H1 (cell line): ENCODE data around the gene NCCRP1. TPM values are rescaled to one million over a fixed set of nuclear protein-coding genes. Genes with fewer than 3 reads are reported as not detected.

Source experiments
- CTCF ChIA-PET: fragments of 300-600 bp; sonication (Branson Sonifier 250); formaldehyde crosslinking; loops from one replicate; lab custom pipeline; 2021; ENCODE audit not compliant: partially characterized antibody; lab: Charles Lee
- POLR2A ChIA-PET: fragments of 300-600 bp; sonication (Branson Sonifier 250); formaldehyde crosslinking; loops from one replicate; lab custom pipeline; 2021; ENCODE audit warnings: inconsistent platforms; ENCODE audit not compliant: partially characterized antibody; lab: Charles Lee
- DNase-seq, 2 experiments: peaks; one replicate each; pipeline versions ENCODE4 v3.0.0 to v3.0.0-alpha.2; 2010 to 2022; ENCODE audit warnings: low spot score in 2 of 2, low read depth in 1 of 2, mixed read lengths in 1 of 2
- FAIRE-seq: peaks from 2 replicates; lab custom pipeline; 2011; peaks lifted over from hg19 to GRCh38; lab: Jason Lieb, UNC
- H2AFZ ChIP-seq: 2 replicates; pipeline ENCODE4 v1.8.1; 2012; ENCODE audit warnings: low read length, inconsistent platforms
- H2AK5ac ChIP-seq: 2 replicates; pipeline ENCODE4 v1.6.1; 2013; ENCODE audit warnings: low read depth, low read length
- H2BK120ac ChIP-seq: replicated peaks from 2 replicates; pipeline ENCODE3; 2013; ENCODE audit warnings: low read depth, low read length, inconsistent platforms
- H2BK12ac ChIP-seq: 2 replicates; pipeline ENCODE4 v1.6.1; 2013; ENCODE audit warnings: low read depth, low read length
- H2BK15ac ChIP-seq: 2 replicates; pipeline ENCODE4 v1.6.1; 2013; ENCODE audit warnings: low read length
- H2BK20ac ChIP-seq: 2 replicates; pipeline ENCODE4 v1.6.1; 2013; ENCODE audit warnings: low read length
- H2BK5ac ChIP-seq: 2 replicates; pipeline ENCODE4 v1.6.1; 2013; ENCODE audit warnings: low read depth, low read length
- H3K14ac ChIP-seq: 2 replicates; pipeline ENCODE4 v1.6.1; 2013; ENCODE audit warnings: inconsistent platforms; ENCODE audit not compliant: insufficient read length
- H3K18ac ChIP-seq: 2 replicates; pipeline ENCODE4 v1.6.1; 2013; ENCODE audit warnings: low read length; ENCODE audit errors: extremely low read depth
- H3K23ac ChIP-seq: 2 replicates; pipeline ENCODE4 v1.6.1; 2013; ENCODE audit warnings: inconsistent platforms; ENCODE audit not compliant: insufficient read length
- H3K23me2 ChIP-seq: 2 replicates; pipeline ENCODE4 v1.6.1; 2013; ENCODE audit warnings: low read depth, low read length
- H3K27ac ChIP-seq: 2 replicates; pipeline ENCODE4 v1.6.1; 2011; ENCODE audit warnings: low read depth, low read length, inconsistent platforms
- H3K27me3 ChIP-seq, 4 experiments: replicated peaks in 1 of 4; 1 replicate in 1 of 4; 2 replicates in 3 of 4; pipeline versions ENCODE4 v1.6.1 to v1.8.1; 2011 to 2013; ENCODE audit warnings: low read length in 3 of 4, mild to moderate bottlenecking in 3 of 4, inconsistent platforms in 2 of 4, mixed read lengths in 2 of 4, moderate library complexity in 1 of 4; ENCODE audit not compliant: control insufficient read depth in 3 of 4, insufficient read depth in 3 of 4; ENCODE audit errors: extremely low read depth in 1 of 4
- H3K36me3 ChIP-seq, 4 experiments: 2 replicates each; pipeline versions ENCODE4 v1.6.1 to v1.8.1; 2011 to 2013; ENCODE audit warnings: mild to moderate bottlenecking in 4 of 4, low read length in 3 of 4, moderate library complexity in 2 of 4, control low read depth in 1 of 4, inconsistent platforms in 1 of 4; ENCODE audit not compliant: insufficient read depth in 4 of 4, control insufficient read depth in 2 of 4
- H3K4ac ChIP-seq: replicated peaks from 2 replicates; pipeline ENCODE3; 2013; ENCODE audit warnings: low read length, low read depth, mixed read lengths, inconsistent platforms; ENCODE audit not compliant: insufficient read length
- H3K4me1 ChIP-seq, 4 experiments: replicated peaks in 1 of 4; 1 replicate in 1 of 4; 2 replicates in 3 of 4; pipeline versions ENCODE4 v1.6.1 to v1.8.1; 2011 to 2013; ENCODE audit warnings: low read length in 3 of 4, inconsistent platforms in 2 of 4, mixed read lengths in 1 of 4; ENCODE audit not compliant: insufficient read depth in 4 of 4, control insufficient read depth in 3 of 4
- H3K4me2 ChIP-seq, 2 experiments: 2 replicates each; pipeline versions ENCODE4 v1.6.1 to v1.8.1; 2011 to 2013; ENCODE audit warnings: low read depth in 2 of 2, low read length in 2 of 2, control low read depth in 1 of 2, inconsistent platforms in 1 of 2, mild to moderate bottlenecking in 1 of 2; ENCODE audit not compliant: insufficient read depth in 1 of 2
- H3K4me3 ChIP-seq, 4 experiments: fragments of 200-600, 300-600 bp in 1 of 4; sonication (generic), shearing (Covaris generic), sonication (Bioruptor Twin) in 1 of 4; 2 replicates each; pipeline versions ENCODE4 v1.5.1 to v1.8.1; 2011 to 2016; ENCODE audit warnings: low read length in 4 of 4, low read depth in 3 of 4, control low read depth in 2 of 4, inconsistent platforms in 2 of 4, mild to moderate bottlenecking in 2 of 4, mixed read lengths in 1 of 4, moderate library complexity in 1 of 4; ENCODE audit not compliant: insufficient read depth in 2 of 4; ENCODE audit errors: extremely low read depth in 1 of 4
- H3K56ac ChIP-seq: replicated peaks from 2 replicates; pipeline ENCODE3; 2013; ENCODE audit warnings: low read depth, mild to moderate bottlenecking, mixed read lengths, low read length, inconsistent platforms; ENCODE audit not compliant: insufficient read length
- H3K79me1 ChIP-seq: 2 replicates; pipeline ENCODE4 v1.6.1; 2013; ENCODE audit warnings: low read depth, low read length, control low read depth
- H3K79me2 ChIP-seq, 2 experiments: 2 replicates each; pipeline versions ENCODE4 v1.6.1 to v1.8.1; 2012 to 2013; ENCODE audit warnings: low read length in 2 of 2, mild to moderate bottlenecking in 2 of 2, inconsistent platforms in 1 of 2; ENCODE audit not compliant: insufficient read depth in 2 of 2, control insufficient read depth in 1 of 2
- H3K9ac ChIP-seq, 4 experiments: replicated peaks in 1 of 4; 1 replicate in 1 of 4; 2 replicates in 3 of 4; pipeline versions ENCODE4 v1.6.1 to v1.8.1; 2011 to 2013; ENCODE audit warnings: low read depth in 3 of 4, low read length in 3 of 4, control low read depth in 2 of 4, mild to moderate bottlenecking in 2 of 4, moderate library complexity in 2 of 4, inconsistent platforms in 1 of 4; ENCODE audit errors: extremely low read depth in 1 of 4
- H3K9me3 ChIP-seq, 2 experiments: 2 replicates each; pipeline versions ENCODE4 v1.6.1 to v1.8.1; 2012 to 2013; ENCODE audit warnings: mild to moderate bottlenecking in 2 of 2, moderate library complexity in 2 of 2, control low read depth in 1 of 2, inconsistent platforms in 1 of 2, low read depth in 1 of 2, low read length in 1 of 2, mixed read lengths in 1 of 2; ENCODE audit not compliant: insufficient read depth in 2 of 2
- H4K20me1 ChIP-seq, 2 experiments: replicated peaks in 1 of 2; 2 replicates each; pipeline versions ENCODE3 to v1.8.1; 2011 to 2013; ENCODE audit warnings: inconsistent platforms in 2 of 2, low read length in 2 of 2, mild to moderate bottlenecking in 1 of 2; ENCODE audit not compliant: insufficient read depth in 2 of 2, control insufficient read depth in 1 of 2
- H4K5ac ChIP-seq: 2 replicates; pipeline ENCODE4 v1.6.1; 2013; ENCODE audit warnings: low read length, low read depth, mixed read lengths, inconsistent platforms; ENCODE audit not compliant: insufficient read length
- H4K8ac ChIP-seq: 2 replicates; pipeline ENCODE4 v1.8.0; 2013; ENCODE audit warnings: mild to moderate bottlenecking, moderate library complexity, low read length, inconsistent platforms; ENCODE audit not compliant: insufficient read depth; ENCODE audit errors: extremely low read depth
- H4K91ac ChIP-seq: replicated peaks from 2 replicates; pipeline ENCODE3; 2013; ENCODE audit warnings: low read length, mixed read lengths, inconsistent platforms; ENCODE audit not compliant: insufficient read length
- ASH2L ChIP-seq: fragments of 200-600, 300-600 bp; sonication (generic); IDR thresholded peaks from one replicate; pipeline ENCODE4 v1.7.1; 2017; ENCODE audit warnings: low read length
- CHD2 ChIP-seq: IDR thresholded peaks from 2 replicates; pipeline ENCODE4 v1.6.1; 2012; ENCODE audit warnings: low read length, improper control_type of control experiment
- E2F6 ChIP-seq: IDR thresholded peaks from 2 replicates; pipeline ENCODE4 v1.6.1; 2012; ENCODE audit warnings: inconsistent platforms
- JUND ChIP-seq: IDR thresholded peaks from 2 replicates; pipeline ENCODE4 v1.6.1; 2011; ENCODE audit warnings: mild to moderate bottlenecking, improper control_type of control experiment, low read length
- KDM5A ChIP-seq: fragments of 200-600 bp; IDR thresholded peaks from 2 replicates; pipeline ENCODE4 v1.7.1; 2012; ENCODE audit warnings: mild to moderate bottlenecking, low read length, inconsistent platforms, mixed read lengths
- WGBS, 2 experiments: shearing (Covaris generic) in 1 of 2; methylation state at CpG; one replicate each; pipeline versions ENCODE4 v1.1.6 to v1.1.7; 2013 to 2015; ENCODE audit warnings: low lambda C conversion rate in 2 of 2, mixed read lengths in 2 of 2, inconsistent platforms in 1 of 2, low coverage in 1 of 2, missing lambda C conversion rate in 1 of 2; ENCODE audit not compliant: insufficient replicate concordance in 2 of 2, insufficient coverage in 1 of 2, insufficient read length in 1 of 2; ENCODE audit errors: extremely low coverage in 1 of 2, missing lambda C conversion rate in 1 of 2; 5-methylcytosine and 5-hydroxymethylcytosine counted together
- polyA plus RNA-seq, 7 experiments: library from polyadenylated mRNA; depleted of rRNA in 3 of 7; stranded (reverse) in 5 of 7; unstranded in 2 of 7; fragments of >200 nt in 5 of 7; fragments of 200-250 nt in 2 of 7; gene quantifications; 1 replicate in 5 of 7; 2 replicates in 1 of 7; 4 replicates in 1 of 7; pipeline versions ENCODE4 v1.2.1 to v1.2.3, GENCODE V29; 2011 to 2013; ENCODE audit warnings: missing spikeins in 2 of 7, mixed read lengths in 2 of 7
- total RNA-seq: library from RNA; stranded (reverse); fragmentation: NEBNext Ultra II Directional; extraction: Animal tissue kit (Norgen Biotek cat#: 25700); gene quantifications from 2 replicates; pipeline ENCODE4 v1.2.1, GENCODE V29; 2021

NCCRP1 gene
- total and polyA plus RNA-seq, 2 of the 8 experiments (the other 6 are each of a cell fraction or from before 2014, with no cell fraction given) = 2.8 to 7.9 TPM

GRCh38 chr19:39150235-39150634 is 46.5 kb upstream of the NCCRP1 start:
- 89% methylated on average over 8 of the region's 8 CpGs; no CpG with 5 or more reads in 1 of the 2 experiments for WGBS, 2 experiments
- POLR2A ChIA-PET = interaction anchor here (1.0 to 2.9 kb wide), 3 partner anchors 11 to 37 kb away, joined by 3 to 9 read pairs (median 3); no protein-coding TSS in a partner anchor

More at GRCh38 chr19:39150235-39150634, 46.5 kb upstream of the NCCRP1 start:
- H2AFZ ChIP-seq = no peak overlapping the region
- H4K91ac ChIP-seq = no peak overlapping the region
- H3K4me1 ChIP-seq = peaks cover 16 to 37% (median 21%) of the 10 kb centered on the region in 4 experiments
- no peak overlapping the region for H2BK12ac ChIP-seq
- H2BK5ac ChIP-seq = no peak overlapping the region
- no peak overlapping the region for H4K8ac ChIP-seq
- H3K36me3 ChIP-seq = peaks cover 0 to 5% (median 0%) of the 10 kb centered on the region in 4 experiments; a peak in 2 of 8 replicates
- H3K18ac ChIP-seq = no peak overlapping the region
- no peak overlapping the region for H3K4ac ChIP-seq
- CTCF ChIA-PET = interaction anchor here (0.6 to 1.9 kb wide), 11 partner anchors 7 to 53 kb away, joined by 3 to 4 read pairs (median 3); no protein-coding TSS in a partner anchor
- no peak overlapping the region for H2BK15ac ChIP-seq
- H3K23ac ChIP-seq = no peak overlapping the region
- H3K27ac ChIP-seq = no peak overlapping the region
- 0 out of 2 replicates have a peak, but pooled peaks cover 2% of the 10 kb centered on the region for H3K23me2 ChIP-seq
- TF ChIP-seq JUND = no peak
- TF ChIP-seq KDM5A = no peak
- TF ChIP-seq CHD2 = no peak
- TF ChIP-seq E2F6 = no peak
- no peak for TF ChIP-seq ASH2L
- H3K4me2 ChIP-seq = no peak overlapping the region
- no peak overlapping the region for H2AK5ac ChIP-seq
- no peaks in the 10 kb centered on the region for H3K9me3 ChIP-seq
- H3K4me3 ChIP-seq = no peak overlapping the region
- DNase-seq = no peak
- H3K79me1 ChIP-seq = peaks cover 14% of the 10 kb centered on the region
- H3K14ac ChIP-seq = no peak overlapping the region
- H3K79me2 ChIP-seq = peaks cover 3 to 44% of the 10 kb centered on the region in 2 experiments; a peak in 3 of 4 replicates
- FAIRE-seq = no peak
- H2BK120ac ChIP-seq = no peak overlapping the region
- no peak overlapping the region for H4K5ac ChIP-seq
- H3K27me3 ChIP-seq = no peaks in the 10 kb centered on the region
- no peak overlapping the region for H3K56ac ChIP-seq
- no peak overlapping the region for H2BK20ac ChIP-seq
- no peak overlapping the region; a peak in 2 of 7 replicates for H3K9ac ChIP-seq
- peaks cover 7 to 34% of the 10 kb centered on the region in 2 experiments for H4K20me1 ChIP-seq
